HEK293 (cell line): Measurements from ENCODE around the gene STEAP1.
A peak's percentile ranks its signal among the peaks of the same experiment; 100 is the strongest.

Source experiments
- EGR2 ChIP-seq: fragments of 450-650 bp; formaldehyde crosslinking; IDR thresholded peaks from 2 replicates; pipeline ENCODE4 v1.5.1; 2016; ENCODE audit warnings: low read depth, missing biosample characterization, missing genetic modification characterization
- PATZ1 ChIP-seq: fragments of 450-650 bp; formaldehyde crosslinking; IDR thresholded peaks from 2 replicates; pipeline ENCODE4 v1.5.1; 2016; ENCODE audit warnings: missing biosample characterization, missing genetic modification characterization
- PRDM1 ChIP-seq: fragments of 450-650 bp; formaldehyde crosslinking; IDR thresholded peaks from 2 replicates; pipeline ENCODE4; 2016; ENCODE audit warnings: missing biosample characterization, missing genetic modification characterization
- PRDM10 ChIP-seq: fragments of 450-650 bp; formaldehyde crosslinking; IDR thresholded peaks from 2 replicates; pipeline ENCODE4 v1.5.1; 2016; ENCODE audit warnings: missing biosample characterization, missing genetic modification characterization
- REST ChIP-seq: fragments of 450-650 bp; formaldehyde crosslinking; IDR thresholded peaks from 2 replicates; pipeline ENCODE4 v1.5.1; 2016; ENCODE audit warnings: missing biosample characterization, missing genetic modification characterization
- SP2 ChIP-seq: fragments of 450-650 bp; formaldehyde crosslinking; IDR thresholded peaks from 2 replicates; pipeline ENCODE4 v1.5.1; 2016; ENCODE audit warnings: missing biosample characterization, missing genetic modification characterization
- SP3 ChIP-seq: fragments of 450-650 bp; formaldehyde crosslinking; IDR thresholded peaks from 2 replicates; pipeline ENCODE4 v1.5.1; 2016; ENCODE audit warnings: missing biosample characterization, missing genetic modification characterization
- TCF7L2 ChIP-seq: IDR thresholded peaks from 2 replicates; pipeline ENCODE4 v1.6.1; 2011; ENCODE audit warnings: low read depth, mild to moderate bottlenecking, inconsistent platforms, low read length, moderate library complexity, borderline replicate concordance
- ZBTB1 ChIP-seq: fragments of 450-650 bp; formaldehyde crosslinking; IDR thresholded peaks from 2 replicates; pipeline ENCODE4 v1.5.1; 2016; ENCODE audit warnings: missing biosample characterization, missing genetic modification characterization
- ZBTB20 ChIP-seq: fragments of 450-650 bp; formaldehyde crosslinking; IDR thresholded peaks from 2 replicates; pipeline ENCODE4 v1.5.1; 2016; ENCODE audit warnings: missing biosample characterization, missing genetic modification characterization
- ZBTB48 ChIP-seq: fragments of 450-650 bp; formaldehyde crosslinking; IDR thresholded peaks from 2 replicates; pipeline ENCODE4 v1.5.1; 2016; ENCODE audit warnings: missing biosample characterization, missing genetic modification characterization
- ZEB2 ChIP-seq: fragments of 450-650 bp; formaldehyde crosslinking; IDR thresholded peaks from 2 replicates; pipeline ENCODE4 v1.5.1; 2016; ENCODE audit warnings: missing biosample characterization, missing genetic modification characterization
- ZNF155 ChIP-seq: fragments of 450-650 bp; formaldehyde crosslinking; IDR thresholded peaks from 2 replicates; pipeline ENCODE4 v1.5.1; 2016; ENCODE audit warnings: missing biosample characterization, missing genetic modification characterization
- ZNF157 ChIP-seq: fragments of 450-650 bp; formaldehyde crosslinking; IDR thresholded peaks from 2 replicates; pipeline ENCODE4 v1.5.1; 2016; ENCODE audit warnings: missing biosample characterization, missing genetic modification characterization
- ZNF2 ChIP-seq: fragments of 450-650 bp; formaldehyde crosslinking; IDR thresholded peaks from 2 replicates; pipeline ENCODE4 v1.5.1; 2016; ENCODE audit warnings: missing biosample characterization, missing genetic modification characterization
- ZNF394 ChIP-seq: fragments of 450-650 bp; formaldehyde crosslinking; IDR thresholded peaks from 2 replicates; pipeline ENCODE4 v1.5.1; 2016; ENCODE audit warnings: missing biosample characterization, missing genetic modification characterization, mild to moderate bottlenecking, moderate library complexity, borderline replicate concordance
- ZNF423 ChIP-seq: fragments of 450-650 bp; formaldehyde crosslinking; IDR thresholded peaks from 2 replicates; pipeline ENCODE4 v1.5.1; 2016; ENCODE audit warnings: missing biosample characterization, missing genetic modification characterization
- ZNF521 ChIP-seq: fragments of 450-650 bp; formaldehyde crosslinking; IDR thresholded peaks from 2 replicates; pipeline ENCODE4 v1.5.1; 2017; ENCODE audit warnings: missing biosample characterization, mild to moderate bottlenecking, missing genetic modification characterization
- ZNF558 ChIP-seq: fragments of 450-650 bp; formaldehyde crosslinking; IDR thresholded peaks from 2 replicates; pipeline ENCODE4 v1.5.1; 2016; ENCODE audit warnings: missing biosample characterization, missing genetic modification characterization
- ZNF600 ChIP-seq: fragments of 450-650 bp; formaldehyde crosslinking; IDR thresholded peaks from 2 replicates; pipeline ENCODE4 v1.5.1; 2016; ENCODE audit warnings: missing biosample characterization, missing genetic modification characterization
- ZNF660 ChIP-seq: fragments of 450-650 bp; IDR thresholded peaks from 2 replicates; pipeline ENCODE4 v1.5.1; 2018; ENCODE audit warnings: missing biosample characterization, mild to moderate bottlenecking, missing genetic modification characterization
- ZNF776 ChIP-seq: fragments of 450-650 bp; formaldehyde crosslinking; IDR thresholded peaks from 2 replicates; pipeline ENCODE4 v1.5.0; 2017; ENCODE audit warnings: missing biosample characterization, missing genetic modification characterization, borderline replicate concordance
- ZNF792 ChIP-seq: fragments of 450-650 bp; formaldehyde crosslinking; IDR thresholded peaks from 2 replicates; pipeline ENCODE4 v1.5.1; 2016; ENCODE audit warnings: missing biosample characterization, missing genetic modification characterization
- ZSCAN16 ChIP-seq: fragments of 450-650 bp; formaldehyde crosslinking; IDR thresholded peaks from 2 replicates; pipeline ENCODE4 v1.5.1; 2016; ENCODE audit warnings: missing biosample characterization, missing genetic modification characterization
- TF ChIP-seq, protein P1 (sequence below): fragments of 450-650 bp; formaldehyde crosslinking; IDR thresholded peaks from 2 replicates; pipeline ENCODE4 v1.5.1; 2016; ENCODE audit warnings: missing biosample characterization, missing genetic modification characterization
- TF ChIP-seq, protein P2 (sequence below): fragments of 450-650 bp; formaldehyde crosslinking; IDR thresholded peaks from 2 replicates; pipeline ENCODE4 v1.5.1; 2017; ENCODE audit warnings: missing biosample characterization, missing genetic modification characterization

The STEAP1 gene

DNA sequence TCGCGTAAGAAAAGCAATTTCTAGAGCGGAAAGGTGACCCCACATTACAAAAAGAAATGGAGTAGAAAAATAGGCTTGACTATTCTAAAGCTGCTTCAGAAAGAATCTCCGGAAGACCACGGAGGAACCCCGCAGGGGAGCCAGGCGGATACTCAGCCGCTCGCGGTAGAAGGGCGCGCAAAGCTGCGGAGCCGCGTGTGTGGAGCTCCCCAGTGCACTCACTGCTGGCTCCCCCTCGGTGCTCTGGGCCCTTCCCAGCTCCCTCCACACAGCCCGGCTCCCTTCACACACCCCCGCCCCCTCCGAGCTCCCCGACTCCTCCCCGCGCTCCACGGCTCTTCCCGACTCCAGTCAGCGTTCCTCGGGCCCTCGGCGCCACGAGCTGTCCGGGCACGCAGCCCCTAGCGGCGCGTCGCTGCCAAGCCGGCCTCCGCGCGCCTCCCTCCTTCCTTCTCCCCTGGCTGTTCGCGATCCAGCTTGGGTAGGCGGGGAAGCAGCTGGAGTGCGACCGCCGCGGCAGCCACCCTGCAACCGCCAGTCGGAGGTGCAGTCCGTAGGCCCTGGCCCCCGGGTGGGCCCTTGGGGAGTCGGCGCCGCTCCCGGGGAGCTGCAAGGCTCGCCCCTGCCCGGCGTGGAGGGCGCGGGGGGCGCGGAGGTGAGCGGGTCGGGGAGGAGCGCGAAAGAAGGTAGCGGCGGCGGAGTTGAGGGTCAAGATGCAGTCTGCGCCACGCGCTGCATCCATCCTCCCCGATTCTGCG lies 57.3 kb downstream of the STEAP1 start, which contains the start of gene STEAP2 (continued):
- TF ChIP-seq, protein P1, sequence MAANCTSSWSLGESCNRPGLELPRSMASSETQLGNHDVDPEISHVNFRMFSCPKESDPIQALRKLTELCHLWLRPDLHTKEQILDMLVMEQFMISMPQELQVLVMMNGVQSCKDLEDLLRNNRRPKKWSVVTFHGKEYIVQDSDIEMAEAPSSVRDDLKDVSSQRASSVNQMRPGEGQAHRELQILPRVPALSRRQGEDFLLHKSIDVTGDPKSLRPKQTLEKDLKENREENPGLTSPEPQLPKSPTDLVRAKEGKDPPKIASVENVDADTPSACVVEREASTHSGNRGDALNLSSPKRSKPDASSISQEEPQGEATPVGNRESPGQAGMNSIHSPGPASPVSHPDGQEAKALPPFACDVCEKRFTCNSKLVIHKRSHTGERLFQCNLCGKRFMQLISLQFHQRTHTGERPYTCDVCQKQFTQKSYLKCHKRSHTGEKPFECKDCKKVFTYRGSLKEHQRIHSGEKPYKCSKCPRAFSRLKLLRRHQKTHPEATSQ = 0 out of 2 replicates have a peak, but pooled peaks have one; percentile 35
- TF ChIP-seq, protein P2, sequence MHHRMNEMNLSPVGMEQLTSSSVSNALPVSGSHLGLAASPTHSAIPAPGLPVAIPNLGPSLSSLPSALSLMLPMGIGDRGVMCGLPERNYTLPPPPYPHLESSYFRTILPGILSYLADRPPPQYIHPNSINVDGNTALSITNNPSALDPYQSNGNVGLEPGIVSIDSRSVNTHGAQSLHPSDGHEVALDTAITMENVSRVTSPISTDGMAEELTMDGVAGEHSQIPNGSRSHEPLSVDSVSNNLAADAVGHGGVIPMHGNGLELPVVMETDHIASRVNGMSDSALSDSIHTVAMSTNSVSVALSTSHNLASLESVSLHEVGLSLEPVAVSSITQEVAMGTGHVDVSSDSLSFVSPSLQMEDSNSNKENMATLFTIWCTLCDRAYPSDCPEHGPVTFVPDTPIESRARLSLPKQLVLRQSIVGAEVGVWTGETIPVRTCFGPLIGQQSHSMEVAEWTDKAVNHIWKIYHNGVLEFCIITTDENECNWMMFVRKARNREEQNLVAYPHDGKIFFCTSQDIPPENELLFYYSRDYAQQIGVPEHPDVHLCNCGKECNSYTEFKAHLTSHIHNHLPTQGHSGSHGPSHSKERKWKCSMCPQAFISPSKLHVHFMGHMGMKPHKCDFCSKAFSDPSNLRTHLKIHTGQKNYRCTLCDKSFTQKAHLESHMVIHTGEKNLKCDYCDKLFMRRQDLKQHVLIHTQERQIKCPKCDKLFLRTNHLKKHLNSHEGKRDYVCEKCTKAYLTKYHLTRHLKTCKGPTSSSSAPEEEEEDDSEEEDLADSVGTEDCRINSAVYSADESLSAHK (tag by site-specific recombination) = no peak
- TF ChIP-seq PRDM10 (tag by site-specific recombination) (peak; percentile 86), EGR2 (tag by site-specific recombination) (peak; percentile 43; the same call in 1 of the 2 replicates), ZNF394 (tag by site-specific recombination) (peak; percentile 46; the same call in 1 of the 2 replicates), ZSCAN16 (tag by site-specific recombination) (no peak), ZBTB20 (tag by site-specific recombination) (peak; percentile 85), PATZ1 (peak; percentile 78), ZBTB48 (tag by site-specific recombination) (peak; percentile 72; the same call in 1 of the 2 replicates), REST (tag by site-specific recombination) (peak; percentile 16; the same call in 1 of the 2 replicates), ZNF660 (tag by site-specific recombination) (peak; percentile 83), ZNF776 (no peak), ZNF558 (tag by site-specific recombination) (no peak), ZNF600 (tag by site-specific recombination) (peak; percentile 91), ZNF155 (no peak), ZEB2 (tag by site-specific recombination) (peak; percentile 69), TCF7L2 (no peak), ZNF2 (tag by site-specific recombination) (peak; percentile 84), SP3 (tag by site-specific recombination) (peak; percentile 49), ZNF792 (no peak), ZNF423 (0 out of 2 replicates have a peak, but pooled peaks have one; percentile 70), ZNF157 (tag by site-specific recombination) (no peak), PRDM1 (tag by site-specific recombination) (no peak), ZBTB1 (tag by site-specific recombination) (no peak), ZNF521 (no peak), SP2 (peak; percentile 37)
